GM21367 (cell line): ENCODE data around the gene AHNAK.

ENCODE experiments used
- ATAC-seq: cut with Tn5 transposase; IDR thresholded peaks from one replicate; pipeline ENCODE4 v1.9.1; 2021; ENCODE audit not compliant: unreplicated experiment

The AHNAK gene

GRCh38 chr11:62435846-62436660, 110.6 kb downstream of the AHNAK start:
- ATAC-seq = no peak

- ATAC-seq = no peak
Observed at GRCh38 chr11:62433904-62434276, 112.7 kb downstream of the AHNAK start.

GRCh38 chr11:62433141-62433903, 113.3 kb downstream of the AHNAK start:
- no peak for ATAC-seq

- ATAC-seq = no peak
Observed at GRCh38 chr11:62432695-62433094, 113.9 kb downstream of the AHNAK start.

GRCh38 chr11:62431171-62431901, 115.3 kb downstream of the AHNAK start:
- no peak for ATAC-seq

- ATAC-seq = no peak
Observed at GRCh38 chr11:62430425-62430824, 116.2 kb downstream of the AHNAK start.

- ATAC-seq = no peak
Observed at GRCh38 chr11:62428871-62429560, 117.6 kb downstream of the AHNAK start.

- ATAC-seq = no peak
Observed at GRCh38 chr11:62427630-62428233, 118.9 kb downstream of the AHNAK start.

GRCh38 chr11:62423012-62423411, 123.6 kb downstream of the AHNAK start:
- ATAC-seq = no peak

GRCh38 chr11:62421996-62422395, 124.6 kb downstream of the AHNAK start:
- ATAC-seq = no peak

GRCh38 chr11:62420882-62421281, 125.7 kb downstream of the AHNAK start:
- ATAC-seq = no peak

- ATAC-seq = no peak
Observed at GRCh38 chr11:62419943-62420342, 126.7 kb downstream of the AHNAK start.

- ATAC-seq = no peak
Observed at GRCh38 chr11:62419314-62419929, 127.2 kb downstream of the AHNAK start.

- no peak for ATAC-seq
Observed at GRCh38 chr11:62418733-62419132, 127.9 kb downstream of the AHNAK start, which contains the start of gene SCGB1A1. SCGB1A1 (plus strand) TSS chr11:62419033; CDS start chr11:62419096, 63 bp downstream.

GRCh38 chr11:62418136-62418535, 128.5 kb downstream of the AHNAK start:
- no peak for ATAC-seq

- ATAC-seq = no peak
Observed at GRCh38 chr11:62416596-62416995, 130.0 kb downstream of the AHNAK start.

GRCh38 chr11:62413060-62413696, 133.4 kb downstream of the AHNAK start:
- no peak for ATAC-seq

- ATAC-seq = no peak
Observed at GRCh38 chr11:62411524-62411923, 135.1 kb downstream of the AHNAK start.

GRCh38 chr11:62410972-62411371, 135.6 kb downstream of the AHNAK start:
- ATAC-seq = no peak

- no peak for ATAC-seq
Observed at GRCh38 chr11:62409831-62410230, 136.8 kb downstream of the AHNAK start.
